Hepatocyte (in vitro differentiated cells): ENCODE measurements around the gene SPAG16. TPM values are rescaled to one million over a fixed set of nuclear protein-coding genes. Genes with fewer than 3 reads are reported as not detected.

Source experiments
- DNase-seq: peaks from one replicate; pipeline ENCODE4 v3.0.0-alpha.2; 2016; ENCODE audit warnings: low spot score
- H2AFZ ChIP-seq: fragments of 200-600 bp; sonication (generic); 2 replicates; pipeline ENCODE4 v1.6.0; 2016; ENCODE audit warnings: antibody characterized with exemption, mild to moderate bottlenecking
- H3K27ac ChIP-seq: fragments of 200-600 bp; sonication (generic); 2 replicates; pipeline ENCODE4 v1.5.1; 2016; ENCODE audit warnings: mild to moderate bottlenecking
- H3K27me3 ChIP-seq: fragments of 200-600 bp; sonication (generic); 2 replicates; pipeline ENCODE4 v1.6.1; 2016
- H3K36me3 ChIP-seq: fragments of 200-600 bp; sonication (generic); replicated peaks from 2 replicates; pipeline ENCODE4 v1.5.1; 2016; ENCODE audit warnings: low read depth; ENCODE audit not compliant: insufficient read depth
- H3K4me1 ChIP-seq: fragments of 200-600 bp; sonication (generic); 2 replicates; pipeline ENCODE4 v1.5.1; 2016; ENCODE audit warnings: mild to moderate bottlenecking, moderate library complexity; ENCODE audit not compliant: insufficient read depth
- H3K4me2 ChIP-seq: fragments of 200-600 bp; sonication (generic); 2 replicates; pipeline ENCODE4 v1.6.0; 2016
- H3K4me3 ChIP-seq: fragments of 200-600 bp; sonication (generic); 2 replicates; pipeline ENCODE4 v1.5.1; 2016; ENCODE audit warnings: mild to moderate bottlenecking
- H3K79me2 ChIP-seq: fragments of 200-600 bp; sonication (generic); 2 replicates; pipeline ENCODE4 v1.6.0; 2017; ENCODE audit warnings: mild to moderate bottlenecking
- H3K9me2 ChIP-seq: fragments of 200-600 bp; sonication (generic); replicated peaks from 2 replicates; pipeline ENCODE4 v1.6.0; 2017; ENCODE audit warnings: mild to moderate bottlenecking; ENCODE audit not compliant: insufficient read depth
- H3K9me3 ChIP-seq: fragments of 200-600 bp; sonication (generic); 2 replicates; pipeline ENCODE4 v1.5.1; 2016; ENCODE audit warnings: low read depth, mild to moderate bottlenecking
- H4K20me1 ChIP-seq: fragments of 200-600 bp; sonication (generic); 2 replicates; pipeline ENCODE4 v1.6.0; 2016; ENCODE audit warnings: mild to moderate bottlenecking; ENCODE audit not compliant: insufficient read depth, poor library complexity, severe bottlenecking
- CTCF ChIP-seq: fragments of 200-600 bp; sonication (generic); IDR thresholded peaks from 2 replicates; pipeline ENCODE4 v1.5.1; 2016; ENCODE audit warnings: antibody characterized with exemption, mild to moderate bottlenecking; ENCODE audit not compliant: poor library complexity
- EZH2 ChIP-seq: fragments of 200-600 bp; sonication (generic); IDR thresholded peaks from 2 replicates; pipeline ENCODE4 v1.6.1; 2016; ENCODE audit warnings: antibody characterized with exemption, mild to moderate bottlenecking, borderline replicate concordance
- EZH2phosphoT487 ChIP-seq: fragments of 200-600 bp; sonication (generic); IDR thresholded peaks from one replicate; pipeline ENCODE4 v1.6.1; 2018; ENCODE audit warnings: antibody characterized with exemption, mild to moderate bottlenecking, low read depth, moderate library complexity; ENCODE audit not compliant: unreplicated experiment, severe bottlenecking
- WGBS: methylation state at CpG from one replicate; pipeline ENCODE4 v1.1.6; 2016; ENCODE audit warnings: low lambda C conversion rate; ENCODE audit errors: missing lambda C conversion rate; 5-methylcytosine and 5-hydroxymethylcytosine counted together
- polyA plus RNA-seq: library from polyadenylated mRNA; unstranded; fragments of >200 nt; fragmentation: Nextera tagmentation; extraction: Ambion mirVana; gene quantifications from 2 replicates; pipeline ENCODE4 v1.2.1, GENCODE V29; 2016
- total RNA-seq: library from RNA; depleted of rRNA; stranded (reverse); fragments of >200 nt; gene quantifications from 2 replicates; pipeline ENCODE4 v1.2.3, GENCODE V29; 2014

The SPAG16 gene
- total and polyA plus RNA-seq, 2 experiments from 2014 or later, result 52.1 to 56.9 TPM

GRCh38 chr2:214232271-214232670 lies 948.0 kb downstream of the SPAG16 start:
- Histone ChIP-seq H3K27ac (no peak overlapping the region), H3K9me3 (no peaks in the 10 kb centered on the region), H3K9me2 (no peaks in the 10 kb centered on the region), H3K4me2 (no peak overlapping the region), H3K79me2 (no peaks in the 10 kb centered on the region), H3K4me3 (no peak overlapping the region), H3K36me3 (no peaks in the 10 kb centered on the region), H2AFZ (no peak overlapping the region), H4K20me1 (no peaks in the 10 kb centered on the region), H3K27me3 (no peaks in the 10 kb centered on the region), H3K4me1 (no peaks in the 10 kb centered on the region)
- TF ChIP-seq CTCF, result no peak
- TF ChIP-seq EZH2, result no peak
- no peak for TF ChIP-seq EZH2phosphoT487
- WGBS, result 65% methylated on average over 2 of the region's 2 CpGs
- no peak for DNase-seq

DNA sequence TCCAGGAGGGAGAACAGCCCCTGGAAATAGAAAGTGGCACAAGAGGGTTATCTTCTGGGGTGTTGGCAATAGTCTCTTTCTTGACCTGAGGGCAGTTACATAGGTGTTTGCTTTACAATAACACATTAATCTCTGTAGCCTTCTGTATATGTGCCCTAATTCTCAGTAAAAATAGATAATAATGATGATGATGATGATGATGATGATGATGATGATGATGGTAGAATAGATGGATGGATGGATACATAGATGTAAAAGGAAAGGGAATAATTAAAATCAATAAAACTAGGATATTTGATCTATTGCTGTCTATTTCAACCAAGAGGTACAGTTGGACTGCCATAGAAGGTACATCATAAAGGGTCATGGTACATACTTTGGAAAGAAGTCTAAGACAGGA lies 948.9 kb downstream of the SPAG16 start:
- Histone ChIP-seq H3K36me3 (no peaks in the 10 kb centered on the region), H3K4me1 (no peaks in the 10 kb centered on the region), H4K20me1 (no peaks in the 10 kb centered on the region), H3K9me3 (no peaks in the 10 kb centered on the region), H3K79me2 (no peaks in the 10 kb centered on the region), H3K27me3 (no peaks in the 10 kb centered on the region), H2AFZ (no peak overlapping the region), H3K4me3 (no peak overlapping the region), H3K4me2 (no peak overlapping the region), H3K27ac (no peak overlapping the region), H3K9me2 (no peaks in the 10 kb centered on the region)
- no peak for TF ChIP-seq CTCF
- TF ChIP-seq EZH2, result no peak
- TF ChIP-seq EZH2phosphoT487, result no peak
- no peak for DNase-seq

DNA sequence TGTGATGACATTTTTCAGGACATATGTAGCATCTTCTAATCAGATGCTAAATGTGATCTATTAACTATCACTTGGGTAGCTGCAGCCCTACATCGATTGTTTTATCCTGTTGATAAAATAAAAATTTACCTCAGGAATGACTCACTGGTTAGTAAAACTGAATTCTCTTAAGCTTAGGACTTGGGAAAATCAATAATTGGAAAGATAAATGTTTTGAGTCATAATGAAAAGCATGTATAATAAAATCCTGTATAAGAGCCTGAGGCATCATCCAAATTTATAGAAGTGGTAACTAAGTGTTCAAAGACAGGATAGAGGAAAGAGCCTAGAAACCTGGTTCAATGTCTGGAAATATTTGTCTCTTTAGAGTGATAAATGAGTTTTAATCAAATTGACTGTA lies 958.5 kb downstream of the SPAG16 start:
- Histone ChIP-seq H3K4me3 (no peak overlapping the region), H3K79me2 (no peaks in the 10 kb centered on the region), H3K4me2 (no peak overlapping the region), H3K36me3 (no peaks in the 10 kb centered on the region), H2AFZ (no peak overlapping the region), H3K9me3 (no peaks in the 10 kb centered on the region), H3K27ac (no peak overlapping the region), H4K20me1 (no peaks in the 10 kb centered on the region), H3K4me1 (no peaks in the 10 kb centered on the region), H3K27me3 (no peaks in the 10 kb centered on the region), H3K9me2 (no peaks in the 10 kb centered on the region)
- DNase-seq, result no peak
- 84% methylated on average over 1 of the region's 1 CpG for WGBS
- TF ChIP-seq CTCF (no peak), EZH2 (no peak), EZH2phosphoT487 (no peak)

- Histone ChIP-seq H3K4me2 (no peak overlapping the region), H2AFZ (no peak overlapping the region), H3K79me2 (no peaks in the 10 kb centered on the region), H3K27me3 (no peaks in the 10 kb centered on the region), H3K4me3 (no peak overlapping the region), H4K20me1 (no peaks in the 10 kb centered on the region), H3K36me3 (no peaks in the 10 kb centered on the region), H3K27ac (no peak overlapping the region), H3K9me2 (no peaks in the 10 kb centered on the region), H3K9me3 (no peaks in the 10 kb centered on the region), H3K4me1 (no peaks in the 10 kb centered on the region)
- TF ChIP-seq CTCF (no peak), EZH2phosphoT487 (no peak), EZH2 (no peak)
- 75% methylated on average over 1 of the region's 1 CpG for WGBS
- DNase-seq, result no peak
Measured at GRCh38 chr2:214244847-214245246, 960.6 kb downstream of the SPAG16 start.
